DMS79 (cell line): ENCODE measurements around the gene ZFYVE9.

Source experiments
- DNase-seq: peaks from one replicate; lab custom pipeline; 2025; lab: John Stamatoyannopoulos, UW

The ZFYVE9 gene

GRCh38 chr1:52337439-52337838, 195.6 kb downstream of the ZFYVE9 start:
- peak; percentile 3 for DNase-seq

DNA sequence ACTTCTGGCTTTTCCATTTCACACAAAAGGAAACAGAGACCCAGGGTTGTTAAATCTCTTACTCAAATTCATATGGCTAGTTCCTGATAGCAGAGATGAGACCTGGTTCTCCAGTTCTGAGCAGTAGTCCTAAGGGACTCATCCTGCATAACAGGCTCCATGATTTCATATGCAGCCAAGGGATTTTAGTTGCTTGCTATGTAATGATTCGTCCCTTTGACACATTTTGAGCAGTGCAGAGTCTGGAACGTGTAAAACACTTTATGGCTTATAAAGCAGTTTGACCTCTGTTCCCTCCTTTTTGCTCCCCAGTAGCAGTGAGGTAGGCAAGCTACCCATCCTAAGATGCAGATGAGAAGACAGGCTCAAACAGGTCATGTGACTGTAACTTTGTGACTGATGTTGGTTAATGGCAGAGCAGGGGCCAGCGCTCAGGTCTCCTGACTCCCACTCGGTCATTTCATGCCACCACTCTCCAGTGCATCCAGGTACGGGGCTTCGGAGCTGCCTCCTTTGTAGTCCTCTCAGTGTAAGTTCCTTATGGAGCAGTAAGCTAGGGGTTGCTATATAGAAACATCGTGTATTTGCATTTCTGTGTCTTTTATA, 199.9 kb downstream of the ZFYVE9 start:
- no peak for DNase-seq

GRCh38 chr1:52343979-52344378, 202.1 kb downstream of the ZFYVE9 start:
- DNase-seq = no peak

GRCh38 chr1:52345252-52345651, 203.4 kb downstream of the ZFYVE9 start:
- DNase-seq = no peak

DNA sequence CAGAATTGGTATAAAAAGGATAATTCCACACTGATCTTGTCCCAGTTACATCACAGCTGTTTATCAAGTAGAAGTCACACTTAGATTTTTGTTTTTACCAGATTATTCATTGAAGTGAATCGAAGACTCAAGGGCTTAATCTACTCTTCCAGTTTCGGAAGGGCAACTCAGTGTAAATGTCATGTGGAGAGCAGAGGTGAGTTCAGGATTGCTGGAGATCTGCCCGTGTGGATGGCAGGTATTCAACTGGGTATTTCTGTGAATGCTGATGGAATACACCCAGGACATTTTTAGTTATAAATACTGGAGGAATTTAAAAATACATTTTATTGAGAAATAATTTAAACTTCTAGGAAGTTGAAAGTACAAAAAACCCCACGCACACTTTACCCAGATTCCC, 204.8 kb downstream of the ZFYVE9 start:
- DNase-seq = no peak

DNA sequence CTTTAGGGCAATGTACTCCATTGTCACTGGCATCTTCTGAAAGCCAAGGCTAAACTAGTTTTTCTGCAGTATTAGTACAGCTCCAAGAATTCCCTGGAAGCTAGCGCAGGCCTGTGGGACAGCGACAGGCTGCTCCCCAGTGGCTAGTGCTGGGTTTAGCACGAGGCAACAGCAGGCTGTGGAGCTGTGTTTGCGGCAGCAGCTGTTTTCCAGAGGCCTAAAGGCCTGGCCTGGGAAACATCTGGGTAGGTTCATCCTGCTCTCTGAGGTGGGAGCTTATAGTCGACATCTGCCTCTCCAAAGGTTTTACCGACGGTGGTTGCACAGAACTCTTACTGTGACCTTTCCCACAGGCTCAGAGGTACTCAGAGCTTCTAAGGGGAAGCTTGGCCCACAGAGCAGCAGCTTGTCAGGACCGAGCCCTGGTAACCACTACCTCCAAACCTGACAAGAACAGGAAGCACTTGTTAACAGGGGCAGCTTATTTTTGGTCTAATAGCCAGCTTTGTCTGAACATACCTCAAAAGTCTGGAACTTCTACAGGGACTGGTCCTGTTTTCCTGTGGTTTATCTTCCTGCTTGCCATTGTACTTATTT, 206.9 kb downstream of the ZFYVE9 start:
- DNase-seq = no peak

GRCh38 chr1:52352690-52353089, 210.8 kb downstream of the ZFYVE9 start:
- DNase-seq = no peak

- DNase-seq = no peak
Measured at GRCh38 chr1:52355436-52355835, 213.5 kb downstream of the ZFYVE9 start.

DNA sequence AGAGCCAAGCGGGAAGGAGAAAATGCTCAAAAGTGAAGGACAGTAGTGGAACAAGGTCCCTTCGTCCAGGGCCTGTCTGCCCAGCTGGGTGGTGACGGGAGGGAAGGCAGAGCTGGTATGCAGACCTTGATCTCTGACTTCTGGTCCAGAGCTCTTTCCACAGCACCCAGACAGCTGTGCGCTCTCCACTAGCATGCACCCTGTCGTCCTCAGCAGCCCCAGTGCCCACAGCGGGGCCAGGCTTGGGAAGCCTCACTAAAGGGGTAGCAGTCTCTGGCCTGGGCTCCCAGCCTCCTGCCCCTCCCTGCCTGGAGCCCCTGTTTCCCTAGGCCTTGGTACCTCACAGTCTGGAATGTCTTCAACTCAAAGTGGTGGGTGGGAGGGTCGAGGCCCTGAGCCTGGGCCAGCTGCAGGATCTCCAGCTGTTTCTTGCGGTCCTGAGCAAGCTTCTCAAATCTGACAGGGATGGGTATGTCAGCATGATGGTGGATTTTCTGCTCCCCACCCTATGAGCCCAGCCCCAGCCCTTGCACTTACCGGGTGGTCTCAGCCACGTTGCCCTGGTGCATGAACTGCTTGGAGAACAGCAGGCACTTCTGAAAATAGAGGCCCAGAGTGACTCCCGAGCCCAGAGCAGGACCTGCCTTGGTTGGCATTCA, 214.1 kb downstream of the ZFYVE9 start:
- no peak for DNase-seq

- no peak for DNase-seq
Measured at GRCh38 chr1:52356818-52357355, 215.0 kb downstream of the ZFYVE9 start.

DNA sequence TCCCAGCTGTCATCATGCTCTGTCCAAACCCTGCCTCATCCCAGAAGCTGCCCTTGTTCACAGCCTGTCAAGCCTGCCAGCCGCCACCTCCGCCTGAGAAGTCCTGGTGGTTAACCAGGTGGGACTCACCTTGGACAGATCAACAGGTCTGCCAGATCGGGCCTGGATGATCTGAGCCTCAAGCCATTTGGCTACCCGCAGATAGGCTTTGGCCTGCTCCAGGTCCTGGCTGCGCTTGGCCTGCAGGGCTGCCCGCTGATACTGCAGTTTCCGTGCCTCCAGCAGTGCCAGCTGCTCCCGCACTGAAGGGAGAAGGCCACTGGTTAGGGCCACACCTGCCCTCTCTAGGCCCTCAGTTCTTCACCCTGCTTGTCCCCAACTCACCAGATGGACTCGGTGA, 215.5 kb downstream of the ZFYVE9 start:
- DNase-seq = no peak

- DNase-seq = no peak
Measured at GRCh38 chr1:52358851-52359497, 217.1 kb downstream of the ZFYVE9 start.

- no peak for DNase-seq
Measured at GRCh38 chr1:52359676-52360594, 218.0 kb downstream of the ZFYVE9 start.

GRCh38 chr1:52360595-52360968, 218.7 kb downstream of the ZFYVE9 start:
- DNase-seq = no peak

- no peak for DNase-seq
Measured at GRCh38 chr1:52364235-52364839, 222.4 kb downstream of the ZFYVE9 start.

DNA sequence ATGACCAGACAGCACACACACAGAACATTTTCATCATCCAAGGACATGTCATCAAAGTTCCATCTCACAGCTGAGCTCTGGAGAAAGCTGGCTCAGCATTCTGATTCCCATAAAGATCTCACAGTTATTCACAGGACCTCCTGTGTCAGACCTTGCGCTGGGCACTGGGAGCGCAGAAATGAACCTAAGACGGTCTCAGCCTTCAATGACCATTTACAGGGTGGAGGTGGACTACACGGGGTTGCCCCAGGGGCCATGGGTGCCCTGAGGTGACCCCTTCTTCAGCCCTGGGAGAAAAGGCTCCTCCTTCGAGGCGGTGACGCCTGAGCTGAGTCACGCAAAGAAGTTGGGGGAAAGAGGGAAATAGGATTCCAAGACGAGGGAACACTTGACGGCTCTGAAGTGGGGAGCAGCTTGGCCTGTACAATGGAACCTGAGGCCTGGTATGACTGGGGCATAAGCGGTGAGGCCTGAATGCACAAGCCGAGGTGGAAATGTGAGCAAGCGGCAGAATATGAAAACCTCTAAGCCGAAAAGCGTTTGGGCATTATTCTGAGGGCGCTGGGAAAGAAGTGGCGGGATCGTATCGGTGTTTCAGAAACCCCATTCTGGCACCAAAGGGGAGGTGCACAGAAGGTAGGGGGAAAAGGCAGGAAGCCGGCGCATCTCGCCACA, 223.3 kb downstream of the ZFYVE9 start:
- peak; percentile 56 for DNase-seq

DNA sequence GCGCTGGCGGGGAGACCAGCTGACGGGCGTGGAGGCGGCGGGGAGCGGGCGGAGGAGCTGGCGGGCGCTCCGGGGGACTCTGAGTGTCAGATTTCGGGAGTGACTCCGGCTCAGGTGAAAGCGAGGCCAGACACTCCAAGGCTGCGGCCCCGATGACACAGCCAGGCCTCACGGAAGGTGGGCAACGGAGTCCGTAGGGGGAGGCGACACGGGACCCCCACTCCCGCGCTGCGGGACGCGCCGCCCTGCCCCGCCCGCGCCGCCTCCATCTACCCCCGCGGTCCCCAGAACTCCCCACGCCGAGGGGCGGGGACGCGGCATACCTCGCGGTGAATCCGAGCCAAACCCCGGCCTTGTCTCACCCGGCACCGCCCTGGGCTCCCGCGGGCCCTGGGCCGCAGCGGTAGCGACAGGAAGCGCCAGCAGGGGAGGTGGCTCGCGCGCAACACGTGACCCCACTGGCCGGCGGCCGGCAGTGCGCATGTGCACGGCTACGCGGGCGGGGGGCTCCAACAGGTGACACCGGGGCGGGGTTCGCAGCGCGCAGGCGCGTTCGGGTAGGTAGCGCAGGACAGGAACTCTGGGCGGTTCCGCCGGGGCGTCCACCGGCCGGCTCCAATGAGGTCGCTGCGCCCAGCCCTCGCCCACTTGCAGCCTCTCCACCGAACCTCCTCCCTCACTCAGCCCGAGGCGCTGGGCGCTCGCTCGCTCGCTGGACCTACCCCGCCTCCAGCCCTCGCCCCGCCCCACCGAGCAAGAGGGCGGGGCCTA, 224.0 kb downstream of the ZFYVE9 start, which contains the start of gene CC2D1B:
Gene CC2D1B, minus strand, starts transcription at position 460 of the 771 bp plus-strand sequence. CDS start 1,585 bp downstream, outside the sequence.
- DNase-seq = peak; percentile 97

GRCh38 chr1:52366517-52366827, 224.6 kb downstream of the ZFYVE9 start:
- no peak for DNase-seq

DNA sequence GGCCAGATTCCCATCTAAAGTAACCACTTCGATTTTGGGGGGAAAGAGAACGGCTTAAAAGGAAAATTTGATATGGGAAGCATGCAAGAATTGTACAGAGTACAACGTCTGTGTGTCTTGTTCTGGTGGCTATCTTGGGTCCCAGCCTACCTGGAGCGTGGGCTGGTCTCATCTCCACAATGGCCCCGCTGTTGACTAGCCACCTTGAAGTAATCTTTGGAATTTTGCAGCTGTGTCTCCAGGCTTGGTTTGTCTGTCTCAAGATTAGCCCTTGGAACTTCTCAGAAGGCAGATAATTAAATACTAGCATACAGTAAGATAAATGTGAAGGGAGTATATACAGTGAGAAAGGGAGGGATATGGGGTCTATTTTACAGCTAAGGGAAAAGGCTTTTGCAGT, 225.4 kb downstream of the ZFYVE9 start:
- DNase-seq = no peak
